PC-9 (cell line): ENCODE measurements around the gene ACAP2. TPM values are rescaled to one million over a fixed set of nuclear protein-coding genes. Genes with fewer than 3 reads are reported as not detected.

Experiments
- BruUV-seq: library from RNA; stranded (reverse); fragments of 400-500 nt; replicated peaks from 2 replicates; lab custom pipeline; 2021; lab: Mats Ljungman, UMichigan
- CTCF ChIA-PET: fragments of 300-600 bp; sonication (Branson Sonifier 250); formaldehyde crosslinking; loops from one replicate; lab custom pipeline; 2022; ENCODE audit warnings: antibody characterized with exemption; lab: Charles Lee
- POLR2A ChIA-PET: fragments of 300-600 bp; sonication (Branson Sonifier 250); formaldehyde crosslinking; loops from one replicate; lab custom pipeline; 2022; ENCODE audit warnings: antibody characterized with exemption; ENCODE audit not compliant: unreplicated experiment; lab: Charles Lee
- DNase-seq, 2 experiments: peaks; one replicate each; pipeline versions ENCODE4 v3.0.0 to v3.0.0-alpha.2; 2015 to 2022; ENCODE audit warnings: mixed read lengths in 1 of 2
- H2AFZ ChIP-seq: fragments of 200-600 bp; sonication (generic); 2 replicates; pipeline ENCODE4 v1.8.1; 2017; ENCODE audit warnings: antibody characterized with exemption
- H3F3A ChIP-seq: fragments of 200-600 bp; sonication (generic); 2 replicates; pipeline ENCODE4 v1.8.1; 2017; ENCODE audit warnings: antibody characterized with exemption, mild to moderate bottlenecking, low read depth; ENCODE audit not compliant: insufficient read depth
- H3K27ac ChIP-seq: fragments of 200-600 bp; sonication (generic); 2 replicates; pipeline ENCODE4 v1.6.1; 2016; ENCODE audit warnings: mixed run types
- H3K27me3 ChIP-seq: fragments of 200-600 bp; sonication (generic); 2 replicates; pipeline ENCODE4 v1.6.1; 2016; ENCODE audit warnings: low read depth, mixed run types; ENCODE audit not compliant: insufficient read depth
- H3K36me3 ChIP-seq: fragments of 200-600 bp; sonication (generic); 2 replicates; pipeline ENCODE4 v1.6.1; 2016; ENCODE audit warnings: low read depth, mixed run types
- H3K4me1 ChIP-seq: fragments of 200-600 bp; sonication (generic); replicated peaks from 2 replicates; pipeline ENCODE4 v1.6.1; 2016; ENCODE audit warnings: mixed run types; ENCODE audit not compliant: insufficient read depth
- H3K4me2 ChIP-seq: fragments of 200-600 bp; sonication (generic); 2 replicates; pipeline ENCODE4 v1.6.1; 2017; ENCODE audit warnings: mixed run types
- H3K4me3 ChIP-seq: fragments of 200-600 bp; sonication (generic); 2 replicates; pipeline ENCODE4 v1.6.1; 2016; ENCODE audit warnings: mixed run types
- H3K79me2 ChIP-seq: fragments of 200-600 bp; sonication (generic); 2 replicates; pipeline ENCODE4 v1.6.1; 2017; ENCODE audit warnings: low read depth, mixed run types
- H3K9me2 ChIP-seq: fragments of 200-600 bp; sonication (generic); 2 replicates; pipeline ENCODE4 v1.8.1; 2017; ENCODE audit warnings: mild to moderate bottlenecking; ENCODE audit not compliant: insufficient read depth
- H3K9me3 ChIP-seq: fragments of 200-600 bp; sonication (generic); 2 replicates; pipeline ENCODE4 v1.8.1; 2016; ENCODE audit warnings: low read depth; ENCODE audit not compliant: insufficient read depth
- H4K20me1 ChIP-seq: fragments of 200-600 bp; sonication (generic); 2 replicates; pipeline ENCODE4 v1.8.1; 2017; ENCODE audit not compliant: insufficient read depth
- EZH2 ChIP-seq: fragments of 200-600 bp; sonication (generic); IDR thresholded peaks from 2 replicates; pipeline ENCODE4 v1.8.0; 2017; ENCODE audit warnings: antibody characterized with exemption, low read depth
- intact Hi-C: fragments of 100-400 bp; cut with micrococcal nuclease; formaldehyde crosslinking; loops from one replicate; pipeline ENCODE4 v1.10.0; 2022; ENCODE audit not compliant: unreplicated experiment
- total RNA-seq: library from RNA; stranded (reverse); gene quantifications from 2 replicates; pipeline ENCODE4 v1.2.3, GENCODE V29; 2021
- TF ChIP-seq, protein P1 (sequence below): fragments of 200-600 bp; sonication (generic); conservative IDR thresholded peaks from 2 replicates; pipeline ENCODE4 v1.6.1; 2017; ENCODE audit warnings: mixed run types, antibody characterized with exemption, mild to moderate bottlenecking, moderate library complexity

ACAP2 gene
- total RNA-seq, 1 experiment from 2014 or later, result 67.9 TPM

DNA sequence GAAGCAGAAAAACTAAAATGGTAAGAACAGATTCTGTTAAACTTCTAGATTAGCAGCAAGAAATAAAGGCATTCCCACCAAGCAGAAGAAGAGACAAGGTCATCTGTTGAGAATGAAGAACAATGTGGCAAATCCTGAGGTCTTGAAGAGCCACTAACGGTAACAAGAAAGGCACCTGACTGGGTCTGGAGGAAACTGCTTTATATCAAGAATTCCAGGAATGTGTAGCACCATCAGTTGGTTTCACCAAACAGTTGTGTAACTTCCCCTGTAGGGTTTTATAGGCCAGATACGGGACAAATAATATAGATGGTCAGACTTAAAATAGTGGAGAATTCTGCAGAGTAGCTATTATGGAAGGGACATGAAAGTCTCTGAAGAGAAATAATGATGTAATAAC, 57.3 kb downstream of the ACAP2 start:
- H3K27me3 ChIP-seq, result no peaks in the 10 kb centered on the region
- H3K27ac ChIP-seq, result 0 out of 2 replicates have a peak overlapping the region, but pooled peaks have one; percentile 1
- 0 out of 2 replicates have a peak, but pooled peaks cover 8% of the 10 kb centered on the region for H3K79me2 ChIP-seq
- H3F3A ChIP-seq, result peaks cover 14% of the 10 kb centered on the region; the same call in 1 of the 2 replicates
- H3K9me2 ChIP-seq, result no peaks in the 10 kb centered on the region
- peaks cover 9% of the 10 kb centered on the region; the same call in 1 of the 2 replicates for H3K36me3 ChIP-seq
- ChIA-PET POLR2A (interaction anchor here (0.5 kb wide), 1 partner anchor 510 kb away, joined by 6 read pairs; no protein-coding TSS in a partner anchor), CTCF (no interaction called here)
- no peaks in the 10 kb centered on the region; the same call in 1 of the 2 replicates for H4K20me1 ChIP-seq
- H3K4me1 ChIP-seq, result peaks cover 35% of the 10 kb centered on the region
- BruUV-seq, result no TSS peak
- no peak for TF ChIP-seq EZH2
- DNase-seq, result peak; percentile 10 to 77
- no peak overlapping the region for H2AFZ ChIP-seq
- H3K4me2 ChIP-seq, result no peak overlapping the region
- H3K9me3 ChIP-seq, result no peaks in the 10 kb centered on the region
- no peak overlapping the region for H3K4me3 ChIP-seq
- intact Hi-C loops, result loop anchor here (5.0 kb wide), 1 partner anchor 57 kb away; the partner anchor contains the start of gene ACAP2

DNA sequence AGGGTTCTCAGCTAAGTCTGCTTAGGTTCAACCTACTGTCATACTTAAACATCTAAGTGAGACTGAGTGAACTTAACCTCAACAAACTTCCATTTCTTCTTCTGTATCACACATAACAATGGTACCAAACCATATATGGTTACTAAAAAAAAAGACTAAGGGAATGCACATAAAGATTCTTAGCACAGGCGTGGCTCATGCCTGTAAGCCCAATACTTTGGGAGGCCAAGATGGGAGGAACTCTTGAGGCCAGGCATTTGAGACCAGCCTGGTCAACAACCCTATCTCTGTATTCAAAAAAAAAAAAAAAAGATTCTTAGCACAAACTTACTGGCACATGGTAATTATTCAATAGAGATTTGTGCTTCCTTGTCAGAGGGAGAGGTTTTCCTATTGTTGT, 57.9 kb downstream of the ACAP2 start:
- intact Hi-C loops, result loop anchor here (5.0 kb wide), 1 partner anchor 57 kb away; the partner anchor contains the start of gene ACAP2
- Histone ChIP-seq H3K27me3 (no peaks in the 10 kb centered on the region), H3F3A (peaks cover 14% of the 10 kb centered on the region; the same call in 1 of the 2 replicates), H3K4me3 (no peak overlapping the region), H3K4me2 (no peak overlapping the region), H2AFZ (no peak overlapping the region), H3K36me3 (peaks cover 11% of the 10 kb centered on the region; the same call in 1 of the 2 replicates), H4K20me1 (no peaks in the 10 kb centered on the region; the same call in 1 of the 2 replicates), H3K4me1 (peaks cover 35% of the 10 kb centered on the region), H3K27ac (0 out of 2 replicates have a peak overlapping the region, but pooled peaks have one; percentile 1), H3K9me3 (no peaks in the 10 kb centered on the region), H3K9me2 (no peaks in the 10 kb centered on the region), H3K79me2 (0 out of 2 replicates have a peak, but pooled peaks cover 8% of the 10 kb centered on the region)
- BruUV-seq, result no TSS peak
- ChIA-PET POLR2A (interaction anchor here (0.7 kb wide), 1 partner anchor 922 kb away, joined by 8 read pairs; no protein-coding TSS in a partner anchor), CTCF (no interaction called here)
- DNase-seq, result peak; percentile 6 to 46
- TF ChIP-seq EZH2, result no peak
- TF ChIP-seq, protein P1, sequence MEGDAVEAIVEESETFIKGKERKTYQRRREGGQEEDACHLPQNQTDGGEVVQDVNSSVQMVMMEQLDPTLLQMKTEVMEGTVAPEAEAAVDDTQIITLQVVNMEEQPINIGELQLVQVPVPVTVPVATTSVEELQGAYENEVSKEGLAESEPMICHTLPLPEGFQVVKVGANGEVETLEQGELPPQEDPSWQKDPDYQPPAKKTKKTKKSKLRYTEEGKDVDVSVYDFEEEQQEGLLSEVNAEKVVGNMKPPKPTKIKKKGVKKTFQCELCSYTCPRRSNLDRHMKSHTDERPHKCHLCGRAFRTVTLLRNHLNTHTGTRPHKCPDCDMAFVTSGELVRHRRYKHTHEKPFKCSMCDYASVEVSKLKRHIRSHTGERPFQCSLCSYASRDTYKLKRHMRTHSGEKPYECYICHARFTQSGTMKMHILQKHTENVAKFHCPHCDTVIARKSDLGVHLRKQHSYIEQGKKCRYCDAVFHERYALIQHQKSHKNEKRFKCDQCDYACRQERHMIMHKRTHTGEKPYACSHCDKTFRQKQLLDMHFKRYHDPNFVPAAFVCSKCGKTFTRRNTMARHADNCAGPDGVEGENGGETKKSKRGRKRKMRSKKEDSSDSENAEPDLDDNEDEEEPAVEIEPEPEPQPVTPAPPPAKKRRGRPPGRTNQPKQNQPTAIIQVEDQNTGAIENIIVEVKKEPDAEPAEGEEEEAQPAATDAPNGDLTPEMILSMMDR, result no peak

DNA sequence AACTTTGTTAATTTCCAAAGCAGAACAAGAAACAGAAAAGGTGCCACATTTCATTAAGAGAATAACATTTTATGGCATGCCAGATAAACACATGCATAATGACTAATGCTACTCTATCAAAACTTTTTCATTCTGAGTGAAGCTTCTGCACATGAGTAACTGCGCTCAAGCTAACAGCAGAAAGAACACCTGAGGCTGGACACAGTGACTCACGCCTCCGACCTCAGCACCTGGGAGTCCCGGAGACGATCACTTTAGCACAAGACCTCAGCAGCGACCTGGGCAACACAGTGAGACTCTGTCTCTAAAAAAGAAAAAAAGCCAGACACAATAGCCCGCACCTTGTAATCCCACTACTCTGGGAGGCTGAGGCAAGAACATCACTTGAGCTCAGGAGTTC, 70.6 kb downstream of the ACAP2 start:
- Histone ChIP-seq H4K20me1 (no peaks in the 10 kb centered on the region), H3K9me3 (no peaks in the 10 kb centered on the region), H3K4me3 (no peak overlapping the region), H2AFZ (no peak overlapping the region), H3K27me3 (no peaks in the 10 kb centered on the region), H3F3A (peaks cover 5% of the 10 kb centered on the region; the same call in 1 of the 2 replicates), H3K9me2 (no peaks in the 10 kb centered on the region), H3K4me2 (no peak overlapping the region), H3K36me3 (peaks cover 13% of the 10 kb centered on the region; the same call in 1 of the 2 replicates), H3K4me1 (no peaks in the 10 kb centered on the region), H3K27ac (no peak overlapping the region), H3K79me2 (no peaks in the 10 kb centered on the region)
- no TSS peak for BruUV-seq
- ChIA-PET CTCF (no interaction called here), POLR2A (no interaction called here)
- TF ChIP-seq, protein P1, result no peak
- TF ChIP-seq EZH2, result no peak
- intact Hi-C loops, result no loop called here
- DNase-seq, result no peak
